ENCODE data around the gene SSR2.

GRCh38 chr1:156069490-156070455, 49.0 kb upstream of the SSR2 start:
- TF ChIP-seq, protein P1, sequence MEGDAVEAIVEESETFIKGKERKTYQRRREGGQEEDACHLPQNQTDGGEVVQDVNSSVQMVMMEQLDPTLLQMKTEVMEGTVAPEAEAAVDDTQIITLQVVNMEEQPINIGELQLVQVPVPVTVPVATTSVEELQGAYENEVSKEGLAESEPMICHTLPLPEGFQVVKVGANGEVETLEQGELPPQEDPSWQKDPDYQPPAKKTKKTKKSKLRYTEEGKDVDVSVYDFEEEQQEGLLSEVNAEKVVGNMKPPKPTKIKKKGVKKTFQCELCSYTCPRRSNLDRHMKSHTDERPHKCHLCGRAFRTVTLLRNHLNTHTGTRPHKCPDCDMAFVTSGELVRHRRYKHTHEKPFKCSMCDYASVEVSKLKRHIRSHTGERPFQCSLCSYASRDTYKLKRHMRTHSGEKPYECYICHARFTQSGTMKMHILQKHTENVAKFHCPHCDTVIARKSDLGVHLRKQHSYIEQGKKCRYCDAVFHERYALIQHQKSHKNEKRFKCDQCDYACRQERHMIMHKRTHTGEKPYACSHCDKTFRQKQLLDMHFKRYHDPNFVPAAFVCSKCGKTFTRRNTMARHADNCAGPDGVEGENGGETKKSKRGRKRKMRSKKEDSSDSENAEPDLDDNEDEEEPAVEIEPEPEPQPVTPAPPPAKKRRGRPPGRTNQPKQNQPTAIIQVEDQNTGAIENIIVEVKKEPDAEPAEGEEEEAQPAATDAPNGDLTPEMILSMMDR (IDR thresholded peaks at IDR 0.05; ENCODE audit: low read depth, low read length, poor library complexity, severe bottlenecking), result no peak
- TF ChIP-seq EZH2phosphoT487 (IDR thresholded peaks at IDR 0.05; ENCODE audit: borderline replicate concordance, low read length), result no peak

Data from DOHH2 (cell line).